ENCODE results near the gene ERF. TPM values are rescaled to one million over a fixed set of nuclear protein-coding genes. Genes with fewer than 3 reads are reported as not detected.

The ERF gene
- total and polyA plus RNA-seq, 7 donors: 18.6 to 42.8 (median 23.6) TPM

DNA sequence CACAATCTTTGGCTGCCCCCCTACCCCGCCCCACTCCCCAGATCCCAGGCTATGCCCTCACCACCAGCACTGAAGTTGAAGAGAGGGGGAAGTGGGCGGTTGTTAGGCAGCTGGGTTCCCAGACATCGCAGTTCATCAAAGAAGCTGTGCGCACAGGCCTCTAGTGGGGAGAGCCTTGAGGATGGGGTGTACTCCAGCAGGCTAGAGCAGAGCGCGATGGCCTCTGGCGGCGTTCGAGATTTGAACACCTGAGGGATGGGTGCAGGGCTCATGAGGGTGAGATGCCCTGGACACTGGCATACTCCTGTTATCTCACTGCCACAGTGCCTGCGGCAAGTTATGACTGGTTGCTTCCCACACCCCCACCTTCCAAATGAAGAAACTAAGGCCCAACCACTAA, 22.5 kb downstream of the ERF start:
- intact Hi-C loops (cut with DNase I): no loop called here
- WGBS, 2 donors: 93 to 95% methylated on average over 10 of the region's 10 CpGs

DNA sequence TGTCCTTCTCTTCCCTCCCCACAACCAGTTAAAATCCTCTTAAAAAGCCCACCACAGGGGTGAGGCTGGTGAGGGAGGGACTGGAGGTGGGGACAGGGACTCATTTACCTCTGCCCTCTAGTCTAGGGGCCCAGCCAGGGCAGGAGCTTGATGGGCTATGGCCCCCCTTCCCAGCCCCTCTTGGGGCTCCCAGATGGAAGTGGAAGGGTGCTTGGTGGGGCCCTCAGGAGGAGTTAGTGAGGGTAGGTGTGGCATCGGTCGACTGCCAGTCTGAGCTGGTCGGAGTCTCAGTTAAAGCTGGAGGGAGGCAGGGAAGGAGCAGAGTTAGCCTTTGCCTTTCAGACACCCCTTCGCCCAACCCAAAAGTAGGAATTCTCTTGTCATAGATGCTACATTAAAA, 24.4 kb downstream of the ERF start:
- no peak overlapping the region for H3K27ac ChIP-seq
- H3K9me3 ChIP-seq: no peaks in the 10 kb centered on the region
- H3K36me3 ChIP-seq: peaks cover 33 to 99% (median 54%) of the 10 kb centered on the region in 4 donors
- intact Hi-C loops (cut with DNase I): no loop called here
- H3K4me1 ChIP-seq: peaks cover 0 to 12% (median 0%) of the 10 kb centered on the region in 4 donors
- no peaks in the 10 kb centered on the region for H3K27me3 ChIP-seq
- WGBS, 2 donors: 80 to 81% methylated on average over 4 of the region's 4 CpGs
- no peak overlapping the region for H3K4me3 ChIP-seq
- TF ChIP-seq POLR2AphosphoS5 (IDR thresholded peaks at IDR 0.05) (no peak), EP300 (IDR thresholded peaks at IDR 0.05) (no peak), POLR2A (IDR thresholded peaks at IDR 0.05) (no peak)
- TF ChIP-seq, protein P1, sequence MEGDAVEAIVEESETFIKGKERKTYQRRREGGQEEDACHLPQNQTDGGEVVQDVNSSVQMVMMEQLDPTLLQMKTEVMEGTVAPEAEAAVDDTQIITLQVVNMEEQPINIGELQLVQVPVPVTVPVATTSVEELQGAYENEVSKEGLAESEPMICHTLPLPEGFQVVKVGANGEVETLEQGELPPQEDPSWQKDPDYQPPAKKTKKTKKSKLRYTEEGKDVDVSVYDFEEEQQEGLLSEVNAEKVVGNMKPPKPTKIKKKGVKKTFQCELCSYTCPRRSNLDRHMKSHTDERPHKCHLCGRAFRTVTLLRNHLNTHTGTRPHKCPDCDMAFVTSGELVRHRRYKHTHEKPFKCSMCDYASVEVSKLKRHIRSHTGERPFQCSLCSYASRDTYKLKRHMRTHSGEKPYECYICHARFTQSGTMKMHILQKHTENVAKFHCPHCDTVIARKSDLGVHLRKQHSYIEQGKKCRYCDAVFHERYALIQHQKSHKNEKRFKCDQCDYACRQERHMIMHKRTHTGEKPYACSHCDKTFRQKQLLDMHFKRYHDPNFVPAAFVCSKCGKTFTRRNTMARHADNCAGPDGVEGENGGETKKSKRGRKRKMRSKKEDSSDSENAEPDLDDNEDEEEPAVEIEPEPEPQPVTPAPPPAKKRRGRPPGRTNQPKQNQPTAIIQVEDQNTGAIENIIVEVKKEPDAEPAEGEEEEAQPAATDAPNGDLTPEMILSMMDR (IDR thresholded peaks at IDR 0.05): no peak
- no peak for DNase-seq

More for the DNA sequence above, 22.5 kb downstream of the ERF start:
- no peaks in the 10 kb centered on the region for H3K9me3 ChIP-seq
- no peak for DNase-seq
- H3K36me3 ChIP-seq: peaks cover 24 to 99% (median 52%) of the 10 kb centered on the region in 4 donors
- H3K4me1 ChIP-seq: peaks cover 0 to 12% (median 0%) of the 10 kb centered on the region in 4 donors
- no peaks in the 10 kb centered on the region for H3K27me3 ChIP-seq
- H3K27ac ChIP-seq: no peak overlapping the region
- no peak overlapping the region for H3K4me3 ChIP-seq
- no peak for TF ChIP-seq EP300 (IDR thresholded peaks at IDR 0.05)
- TF ChIP-seq, protein P1 (IDR thresholded peaks at IDR 0.05): no peak
- TF ChIP-seq POLR2AphosphoS5 (IDR thresholded peaks at IDR 0.05): no peak
- TF ChIP-seq POLR2A (IDR thresholded peaks at IDR 0.05): no peak

DNA sequence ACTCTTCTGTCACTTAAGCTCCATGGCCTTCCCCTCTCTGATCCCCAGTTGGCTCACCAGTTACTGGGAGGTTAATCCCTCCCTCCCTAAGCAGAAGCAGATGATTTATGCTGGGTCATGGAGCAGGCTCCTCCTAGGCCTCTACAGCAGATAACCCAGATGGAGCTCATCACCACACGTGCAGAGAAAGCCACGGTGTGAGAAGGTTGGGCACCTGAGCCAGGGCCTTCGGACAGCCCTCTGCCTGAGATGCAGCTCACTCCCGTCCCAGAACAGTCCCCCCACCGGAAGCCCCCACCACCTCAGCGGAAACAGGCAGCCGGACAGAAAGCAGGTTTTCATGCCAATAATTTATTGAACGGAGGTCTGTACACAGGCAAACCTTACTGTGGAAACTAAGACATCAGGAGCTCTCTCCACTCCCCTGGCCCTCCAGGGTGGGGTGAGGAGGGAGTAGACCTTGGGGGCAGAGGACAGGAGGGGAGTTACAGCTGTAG, 25.0 kb downstream of the ERF start:
- TF ChIP-seq, protein P1 (IDR thresholded peaks at IDR 0.05): no peak
- no peak for TF ChIP-seq POLR2A (IDR thresholded peaks at IDR 0.05)
- no peak for TF ChIP-seq POLR2AphosphoS5 (IDR thresholded peaks at IDR 0.05)
- TF ChIP-seq EP300 (IDR thresholded peaks at IDR 0.05): no peak
- Histone ChIP-seq H3K4me3 (no peak overlapping the region), H3K36me3 (peaks cover 40 to 99% (median 53%) of the 10 kb centered on the region in 4 donors), H3K4me1 (peaks cover 0 to 12% (median 0%) of the 10 kb centered on the region in 4 donors), H3K27ac (no peak overlapping the region), H3K27me3 (no peaks in the 10 kb centered on the region), H3K9me3 (no peaks in the 10 kb centered on the region)
- 68 to 72% methylated on average over 8 of the region's 8 CpGs for WGBS, 2 donors
- no peak for DNase-seq
- intact Hi-C loops (cut with DNase I): no loop called here

DNA sequence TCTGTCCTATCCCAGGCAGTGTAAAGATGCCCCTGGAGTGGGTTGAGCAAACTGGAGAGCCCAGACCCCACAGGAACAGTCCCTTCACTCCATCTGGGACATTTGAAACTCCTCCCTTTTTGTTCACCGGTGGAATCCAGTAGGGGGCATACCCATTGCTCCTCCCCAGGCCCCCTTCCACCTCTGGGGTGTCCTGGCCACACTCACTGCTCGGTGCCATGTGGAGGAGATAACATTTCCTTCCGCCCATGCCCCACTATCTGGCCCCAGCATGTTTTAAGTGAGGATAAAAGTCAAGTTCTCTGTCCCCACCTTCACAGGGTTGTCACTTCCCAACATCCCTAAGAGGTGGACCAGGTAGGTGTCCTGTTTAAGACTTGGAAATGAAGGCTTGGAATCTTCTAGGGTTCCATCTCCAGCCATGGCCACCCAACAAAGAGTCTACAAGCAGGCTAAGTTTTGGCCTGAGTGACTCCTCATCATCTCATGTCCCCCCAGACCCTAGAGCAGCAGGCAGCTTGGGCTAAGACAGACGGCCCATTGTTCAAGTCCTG, 25.6 kb downstream of the ERF start:
- Histone ChIP-seq H3K4me1 (peaks cover 0 to 12% (median 0%) of the 10 kb centered on the region in 4 donors), H3K4me3 (no peak overlapping the region), H3K27ac (no peak overlapping the region), H3K36me3 (peaks cover 40 to 99% (median 53%) of the 10 kb centered on the region in 4 donors), H3K9me3 (no peaks in the 10 kb centered on the region), H3K27me3 (no peaks in the 10 kb centered on the region)
- DNase-seq: no peak
- TF ChIP-seq, protein P1 (IDR thresholded peaks at IDR 0.05): no peak
- no peak for TF ChIP-seq EP300 (IDR thresholded peaks at IDR 0.05)
- no peak for TF ChIP-seq POLR2A (IDR thresholded peaks at IDR 0.05)
- TF ChIP-seq POLR2AphosphoS5 (IDR thresholded peaks at IDR 0.05): no peak
- intact Hi-C loops (cut with DNase I): no loop called here
- 82 to 85% methylated on average over 4 of the region's 4 CpGs for WGBS, 2 donors

All from sigmoid colon (tissue), 7 donors.